ENCODE results near the gene DPYSL5.

Gene DPYSL5

GRCh38 chr2:26932974-26933373 is 85.0 kb downstream of the DPYSL5 start:
- DNase-seq (ENCODE audit: low read depth in 2 of 2) = no peak

DNA sequence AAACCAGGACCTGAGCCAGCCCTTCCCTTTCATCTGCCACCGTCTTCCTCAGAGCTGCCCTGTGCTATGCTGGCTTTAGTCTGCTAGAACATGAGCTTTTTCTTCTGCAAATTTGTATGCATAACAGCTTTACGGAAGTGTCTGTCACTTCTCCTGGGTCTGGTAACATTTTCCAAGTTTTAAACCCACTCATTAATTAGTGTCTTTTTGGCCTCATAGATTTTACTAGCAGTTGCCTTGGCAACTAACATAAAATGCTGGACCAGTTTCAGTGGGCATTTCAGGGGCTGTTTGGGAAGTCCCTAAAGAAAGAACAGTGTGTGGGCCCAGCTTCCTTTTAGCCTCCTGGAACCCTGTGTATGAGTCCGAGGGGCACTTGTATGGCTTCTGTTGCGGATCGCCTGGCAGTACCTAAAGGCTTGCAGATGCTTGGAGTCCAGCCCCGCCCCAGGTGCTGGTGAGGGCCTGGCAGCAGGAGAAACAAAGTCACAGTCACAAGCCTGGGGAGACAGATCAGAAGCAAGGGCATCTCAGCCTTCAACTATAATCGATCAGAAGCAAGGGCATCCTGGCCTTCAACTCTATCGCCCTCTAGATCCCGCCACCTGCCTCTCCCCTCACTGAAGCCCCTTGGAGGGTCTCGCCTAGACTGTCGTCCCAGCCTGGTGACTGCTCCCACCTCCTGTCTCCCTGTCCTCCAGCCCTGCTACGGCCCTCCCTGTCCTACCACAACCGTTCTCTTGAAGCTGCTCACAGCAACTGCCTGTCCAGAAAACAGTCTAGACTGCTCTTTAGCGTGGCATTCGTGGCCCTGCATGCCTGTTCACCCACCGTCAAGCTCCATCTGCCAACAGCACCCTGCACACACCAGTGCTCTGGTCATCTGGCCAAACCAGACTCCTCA is 85.8 kb downstream of the DPYSL5 start:
- DNase-seq (ENCODE audit: low read depth in 2 of 2) = no peak

DNA sequence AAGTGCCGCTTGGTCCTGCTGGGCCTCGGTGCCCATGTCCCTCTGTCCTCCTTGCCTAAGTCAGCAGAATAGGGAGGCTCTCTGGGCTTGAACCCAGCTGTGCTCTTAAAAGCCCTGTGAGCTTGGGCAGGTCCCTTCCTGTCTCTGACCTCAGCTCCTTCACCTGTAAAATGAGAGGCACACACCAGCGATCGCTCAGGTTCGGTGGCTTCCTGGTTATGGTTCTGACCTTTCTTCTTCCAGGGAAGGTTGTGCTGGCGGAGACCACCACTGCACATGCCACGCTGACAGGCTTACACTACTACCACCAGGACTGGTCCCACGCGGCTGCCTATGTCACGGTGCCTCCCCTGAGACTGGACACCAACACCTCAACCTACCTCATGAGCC is 86.4 kb downstream of the DPYSL5 start:
- DNase-seq (ENCODE audit: low read depth in 2 of 2) = no peak

GRCh38 chr2:26934985-26935384 is 87.1 kb downstream of the DPYSL5 start:
- DNase-seq (ENCODE audit: low read depth in 2 of 2) = no peak

GRCh38 chr2:26936855-26937254 is 88.9 kb downstream of the DPYSL5 start:
- no peak for DNase-seq (ENCODE audit: low read depth in 2 of 2)

DNA sequence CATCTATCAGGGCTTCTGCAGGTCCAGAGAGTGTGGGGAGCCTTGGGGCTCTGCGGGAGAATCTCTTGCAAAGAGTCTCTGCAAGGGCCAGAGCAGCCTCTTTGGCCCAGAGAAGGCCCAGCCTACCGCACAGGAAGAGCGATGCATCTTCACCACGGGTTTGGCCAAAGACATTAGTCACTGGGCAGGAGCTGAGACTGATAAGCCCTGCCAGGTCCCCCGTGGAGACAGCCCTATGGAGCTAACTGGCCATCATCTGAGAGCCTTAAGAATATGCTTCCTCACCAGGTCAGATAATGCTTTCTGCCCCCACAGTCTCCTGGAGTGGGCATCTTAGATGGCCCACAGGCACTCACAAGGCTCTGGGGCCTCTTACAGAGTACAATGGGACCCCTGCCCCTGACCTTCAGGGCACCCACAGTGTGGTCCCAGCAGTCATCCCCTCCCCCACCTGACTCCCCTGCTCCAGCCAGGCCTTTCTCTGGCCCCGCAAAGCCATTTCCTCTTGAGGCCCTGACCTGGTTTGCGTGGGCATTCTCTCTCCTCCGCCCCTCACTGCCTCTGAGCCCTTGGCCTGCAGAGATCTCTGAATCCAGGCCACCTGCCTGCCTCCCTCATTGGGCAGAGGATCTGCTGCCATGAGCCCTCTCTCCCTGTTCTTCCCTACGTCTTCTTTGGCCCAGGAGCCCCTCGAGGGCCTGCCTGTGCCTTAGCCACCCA is 90.6 kb downstream of the DPYSL5 start:
- DNase-seq (ENCODE audit: low read depth in 2 of 2) = no peak

DNA sequence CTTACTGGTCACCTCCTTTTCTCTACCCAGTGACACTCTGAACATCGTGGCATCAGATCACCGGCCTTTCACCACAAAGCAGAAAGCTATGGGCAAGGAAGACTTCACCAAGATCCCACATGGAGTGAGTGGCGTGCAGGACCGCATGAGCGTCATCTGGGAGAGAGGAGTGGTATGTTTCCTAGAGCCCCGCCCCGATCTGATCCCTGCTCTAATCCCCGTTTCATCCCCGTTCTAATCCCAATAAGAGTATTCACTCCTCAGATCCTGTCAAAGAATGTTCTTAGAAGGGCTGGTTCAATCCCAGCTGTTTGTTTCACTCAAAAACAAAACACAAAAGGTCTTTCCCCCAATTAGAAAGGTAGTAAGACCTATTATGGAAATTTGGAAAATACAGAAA is 92.1 kb downstream of the DPYSL5 start:
- DNase-seq (ENCODE audit: low read depth in 2 of 2) = no peak

DNA sequence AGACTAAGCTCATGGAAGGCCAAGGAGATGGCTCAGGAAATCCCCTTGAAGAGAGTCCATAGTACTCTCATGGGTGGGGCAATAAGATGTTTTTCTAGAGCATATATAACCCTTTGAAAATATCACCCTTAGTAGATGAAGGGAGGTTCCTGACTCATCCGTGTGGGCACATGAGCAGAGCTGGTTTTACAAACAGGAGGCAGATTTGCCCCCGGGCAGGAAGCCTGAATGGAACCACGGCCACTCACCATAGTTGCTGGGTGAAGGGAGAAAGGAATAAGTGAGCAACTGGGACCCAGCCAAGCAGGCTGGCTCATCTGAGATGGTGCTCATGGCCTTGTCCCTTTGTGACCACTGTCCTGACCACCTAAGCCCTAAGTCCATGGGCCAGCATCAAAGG is 93.6 kb downstream of the DPYSL5 start:
- no peak for DNase-seq (ENCODE audit: low read depth in 2 of 2)

DNA sequence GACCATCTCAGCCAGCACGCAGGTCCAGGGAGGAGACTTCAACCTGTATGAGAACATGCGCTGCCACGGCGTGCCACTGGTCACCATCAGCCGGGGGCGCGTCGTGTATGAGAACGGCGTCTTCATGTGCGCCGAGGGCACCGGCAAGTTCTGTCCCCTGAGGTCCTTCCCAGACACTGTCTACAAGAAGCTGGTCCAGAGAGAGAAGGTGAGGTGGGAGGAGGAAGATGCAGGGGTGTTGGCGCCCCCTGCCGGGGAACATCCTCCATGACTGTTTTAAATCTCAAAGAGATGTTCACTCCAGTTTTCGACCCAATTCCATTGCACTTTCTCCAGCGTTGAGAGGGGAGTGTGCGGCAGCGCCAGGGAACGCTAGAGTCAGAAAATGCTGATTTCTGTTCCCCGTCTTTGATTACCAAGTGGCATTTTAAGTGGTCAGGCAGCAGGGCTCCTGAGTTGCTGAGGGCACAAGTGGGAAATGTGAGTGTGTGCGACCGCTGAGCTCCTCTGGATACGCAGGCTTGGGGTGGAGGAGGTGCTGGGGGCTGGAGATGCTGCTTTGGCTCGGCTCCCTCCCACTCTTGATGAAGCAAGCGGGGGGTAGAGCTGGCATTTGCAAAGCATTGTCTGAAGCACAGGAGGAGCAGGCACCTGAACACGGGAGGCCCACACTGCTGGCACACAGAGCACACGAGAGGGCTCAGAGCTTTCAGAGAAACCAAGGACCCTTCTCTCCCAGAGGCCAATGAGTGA is 94.8 kb downstream of the DPYSL5 start:
- DNase-seq (ENCODE audit: low read depth in 2 of 2) = peak; percentile 23 to 41

GRCh38 chr2:26945991-26946750 is 98.2 kb downstream of the DPYSL5 start:
- no peak for DNase-seq (ENCODE audit: low read depth in 2 of 2)

GRCh38 chr2:26946841-26947784 is 99.2 kb downstream of the DPYSL5 start:
- DNase-seq (ENCODE audit: low read depth in 2 of 2) = no peak

DNA sequence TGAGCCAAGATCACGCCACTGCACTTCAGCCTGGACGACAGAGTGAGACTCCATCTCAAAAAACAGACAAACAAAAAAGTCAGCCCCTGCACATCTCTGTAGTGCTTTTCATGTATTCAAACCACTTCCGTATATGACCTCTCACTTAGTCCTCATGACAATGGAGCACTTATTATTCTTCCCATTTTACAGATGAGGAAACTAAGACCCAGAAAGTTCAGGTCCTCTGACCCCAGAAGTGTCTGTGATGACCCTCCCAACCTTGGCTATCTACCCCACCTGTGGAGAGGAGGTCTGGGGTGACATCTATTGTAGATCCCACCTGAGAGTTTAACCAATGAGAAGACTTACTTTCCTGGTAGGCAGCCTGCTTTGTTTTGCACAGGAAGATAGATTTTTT is 100.9 kb downstream of the DPYSL5 start:
- DNase-seq (ENCODE audit: low read depth in 2 of 2) = no peak

DNA sequence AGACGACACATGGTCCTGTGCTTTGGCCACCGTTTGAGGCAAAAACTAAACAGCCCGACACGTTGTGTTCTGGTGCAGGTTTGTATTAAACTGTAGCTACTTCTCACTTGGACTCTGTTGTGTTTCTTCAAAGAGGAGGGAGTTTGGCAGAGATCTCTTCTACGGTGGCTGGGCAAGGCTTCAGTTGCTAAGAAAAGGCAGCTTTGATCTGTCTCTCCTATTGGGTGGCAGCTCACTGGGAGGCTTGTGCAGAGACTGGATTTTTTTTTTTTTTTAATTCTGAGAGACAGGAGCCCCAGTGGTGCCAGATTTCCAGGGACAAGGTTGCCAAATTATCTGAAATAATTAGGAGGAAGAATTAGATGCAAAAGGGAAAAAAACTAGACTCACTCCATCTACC is 102.3 kb downstream of the DPYSL5 start:
- no peak for DNase-seq (ENCODE audit: low read depth in 2 of 2)

DNA sequence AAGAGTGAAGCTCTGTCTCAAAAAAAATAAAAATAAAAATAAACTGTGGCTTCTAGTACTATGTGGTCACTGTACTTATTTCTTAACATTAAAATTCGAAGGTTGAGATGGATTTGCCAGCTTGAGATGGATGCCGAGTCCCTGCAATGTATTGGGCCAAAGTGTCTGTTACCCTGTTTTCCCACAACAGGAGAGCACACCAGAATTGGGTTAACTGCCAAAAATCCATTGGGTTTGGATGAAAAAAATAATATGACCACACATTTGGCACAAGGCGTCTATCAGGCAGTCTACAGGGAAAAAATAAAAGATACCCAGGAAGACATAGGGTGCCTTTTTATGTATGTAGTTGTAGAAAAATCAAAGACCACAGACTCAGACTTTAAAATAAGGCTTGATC is 103.3 kb downstream of the DPYSL5 start:
- DNase-seq (ENCODE audit: low read depth in 2 of 2) = no peak

DNA sequence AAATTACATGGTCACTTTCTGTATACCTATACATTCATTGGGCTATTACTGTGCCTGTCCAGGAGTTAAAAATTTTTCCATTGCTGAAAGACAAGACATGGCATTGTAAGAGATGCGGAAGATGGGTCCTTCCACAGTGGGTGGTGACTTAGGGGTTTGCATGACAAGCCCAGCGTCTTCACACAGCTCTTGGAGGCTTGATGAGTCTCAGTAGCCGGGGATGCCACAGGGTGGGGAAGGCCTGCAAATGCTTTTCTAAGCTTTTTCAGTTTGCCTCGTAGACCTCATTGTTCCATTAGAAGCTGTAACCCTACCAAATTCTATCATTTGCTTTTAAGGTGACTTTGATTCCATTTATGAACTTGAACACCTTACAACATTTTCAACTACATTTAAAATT is 104.4 kb downstream of the DPYSL5 start:
- no peak for DNase-seq (ENCODE audit: low read depth in 2 of 2)

DNA sequence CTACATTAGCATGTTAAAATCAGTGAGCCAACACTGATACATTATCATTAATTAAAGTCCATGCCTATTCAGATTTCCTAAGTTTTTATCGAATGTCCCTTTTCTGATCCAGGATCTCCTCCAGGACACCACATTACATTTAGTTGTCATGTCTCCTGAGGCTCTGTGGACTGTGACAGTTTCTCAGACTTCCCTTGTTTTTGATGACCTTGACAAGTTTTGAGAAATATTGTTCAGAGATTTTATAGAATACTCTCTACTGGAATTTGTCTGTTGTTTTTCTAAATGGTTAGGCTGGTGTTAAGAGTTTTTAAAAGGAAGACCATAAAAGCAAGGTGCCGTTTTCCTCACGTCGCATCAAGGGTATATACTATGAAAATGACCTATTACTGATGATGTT is 106.2 kb downstream of the DPYSL5 start:
- DNase-seq (ENCODE audit: low read depth in 2 of 2) = no peak

- DNase-seq (ENCODE audit: low read depth in 2 of 2) = no peak
Observed at GRCh38 chr2:26957041-26957440, 109.1 kb downstream of the DPYSL5 start.

GRCh38 chr2:26957534-26957933 is 109.6 kb downstream of the DPYSL5 start:
- DNase-seq (ENCODE audit: low read depth in 2 of 2) = no peak

- no peak for DNase-seq (ENCODE audit: low read depth in 2 of 2)
Observed at GRCh38 chr2:26959331-26959730, 111.4 kb downstream of the DPYSL5 start.

GRCh38 chr2:26964446-26965130 is 116.7 kb downstream of the DPYSL5 start:
- DNase-seq (ENCODE audit: low read depth in 2 of 2) = no peak

Measured in stimulated activated CD8-positive, alpha-beta memory T cell treated with anti-CD3 and anti-CD28 coated beads, Interleukin-7, amount 100 ng/mL, for 1 hour (primary cell).